Measurements from ENCODE around the gene FOXK1. TPM values are rescaled to one million over a fixed set of nuclear protein-coding genes. Genes with fewer than 3 reads are reported as not detected.

FOXK1 gene
- total RNA-seq, 2 donors from 2014 or later, result 34.3 to 62.4 TPM

- Histone ChIP-seq H3K27me3 (replicated peaks; ENCODE audit: insufficient read depth) (no peaks in the 10 kb centered on the region), H3K9me3 (no peaks in the 10 kb centered on the region), H3K36me3 (no peaks in the 10 kb centered on the region), H3K4me1 (ENCODE audit: control insufficient read depth in 1 of 2, low read depth in 2 of 2) (no peaks in the 10 kb centered on the region), H3K27ac (no peak overlapping the region), H3K4me3 (no peak overlapping the region)
- ATAC-seq (ENCODE audit: insufficient number of reproducible peaks, low FRiP score, low read depth), result no peak
- no peak for TF ChIP-seq CTCF (IDR thresholded peaks at IDR 0.05)
- no peak for DNase-seq (ENCODE audit: low spot score)
These were observed 125.5 kb downstream of the FOXK1 start for GRCh38 chr7:4807598-4808016.

DNA sequence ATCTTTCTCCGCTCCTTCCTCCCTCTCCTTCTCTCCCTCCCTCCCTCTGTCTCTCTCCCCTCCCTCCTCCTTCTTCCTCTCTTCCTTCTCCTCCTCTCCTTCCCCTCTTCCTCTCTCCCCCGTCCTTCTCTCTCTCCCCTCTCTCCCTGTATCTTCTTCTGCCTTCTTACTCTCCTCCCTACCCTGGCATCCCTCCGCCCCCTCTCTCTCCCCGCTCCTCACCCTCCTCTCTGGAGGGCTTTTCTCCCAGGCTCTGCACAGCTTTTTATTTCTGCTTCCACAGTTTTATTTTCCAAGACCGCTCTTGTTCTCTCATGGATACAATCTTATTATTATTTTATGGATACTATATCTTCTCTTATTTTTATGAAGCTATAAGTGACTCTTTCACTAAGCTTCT lies 125.9 kb downstream of the FOXK1 start:
- ATAC-seq (ENCODE audit: insufficient number of reproducible peaks, low FRiP score, low read depth) (no peak), DNase-seq (ENCODE audit: low spot score) (no peak)
- Histone ChIP-seq H3K4me3 (no peak overlapping the region), H3K36me3 (no peaks in the 10 kb centered on the region), H3K27ac (no peak overlapping the region), H3K9me3 (no peaks in the 10 kb centered on the region), H3K27me3 (replicated peaks; ENCODE audit: insufficient read depth) (no peaks in the 10 kb centered on the region), H3K4me1 (ENCODE audit: control insufficient read depth in 1 of 2, low read depth in 2 of 2) (no peaks in the 10 kb centered on the region)
- no peak for TF ChIP-seq CTCF (IDR thresholded peaks at IDR 0.05)

GRCh38 chr7:4808565-4808964 lies 126.5 kb downstream of the FOXK1 start:
- Histone ChIP-seq H3K27ac (no peak overlapping the region), H3K4me3 (no peak overlapping the region), H3K4me1 (ENCODE audit: control insufficient read depth in 1 of 2, low read depth in 2 of 2) (no peaks in the 10 kb centered on the region), H3K36me3 (no peaks in the 10 kb centered on the region), H3K9me3 (no peaks in the 10 kb centered on the region), H3K27me3 (replicated peaks; ENCODE audit: insufficient read depth) (no peaks in the 10 kb centered on the region)
- DNase-seq (ENCODE audit: low spot score), result no peak
- no peak for ATAC-seq (ENCODE audit: insufficient number of reproducible peaks, low FRiP score, low read depth)
- TF ChIP-seq CTCF (IDR thresholded peaks at IDR 0.05), result no peak

GRCh38 chr7:4809091-4809591 lies 127.0 kb downstream of the FOXK1 start:
- TF ChIP-seq CTCF (IDR thresholded peaks at IDR 0.05), result no peak
- no peak for DNase-seq (ENCODE audit: low spot score)
- no peak overlapping the region for H3K27ac ChIP-seq
- H3K4me1 ChIP-seq (ENCODE audit: control insufficient read depth in 1 of 2, low read depth in 2 of 2), result no peaks in the 10 kb centered on the region
- H3K27me3 ChIP-seq (replicated peaks; ENCODE audit: insufficient read depth), result no peaks in the 10 kb centered on the region
- H3K36me3 ChIP-seq, result no peaks in the 10 kb centered on the region
- H3K9me3 ChIP-seq, result no peaks in the 10 kb centered on the region
- peak overlapping the region; percentile 17 for H3K4me3 ChIP-seq
- no peak for ATAC-seq (ENCODE audit: insufficient number of reproducible peaks, low FRiP score, low read depth)

GRCh38 chr7:4809666-4810065 lies 127.6 kb downstream of the FOXK1 start:
- DNase-seq (ENCODE audit: low spot score) (no peak), ATAC-seq (ENCODE audit: insufficient number of reproducible peaks, low FRiP score, low read depth) (no peak)
- TF ChIP-seq CTCF (IDR thresholded peaks at IDR 0.05), result no peak
- H3K36me3 ChIP-seq, result no peaks in the 10 kb centered on the region
- H3K27me3 ChIP-seq (replicated peaks; ENCODE audit: insufficient read depth), result no peaks in the 10 kb centered on the region
- no peaks in the 10 kb centered on the region for H3K9me3 ChIP-seq
- H3K4me1 ChIP-seq (ENCODE audit: control insufficient read depth in 1 of 2, low read depth in 2 of 2), result no peaks in the 10 kb centered on the region
- H3K4me3 ChIP-seq, result peak overlapping the region; percentile 17
- H3K27ac ChIP-seq, result no peak overlapping the region
